ENCODE results near the gene PLOD2.

Gene PLOD2

GRCh38 chr3:146139586-146140110 lies 21.3 kb downstream of the PLOD2 start:
- Mint-ChIP-seq H3K36me3 (no peaks in the 10 kb centered on the region), H3K9me3 (no peaks in the 10 kb centered on the region), H3K4me1 (no peaks in the 10 kb centered on the region), H3K27ac (no peak overlapping the region), H3K27me3 (peaks cover 1% of the 10 kb centered on the region), H3K4me3 (no peak overlapping the region)
- DNase-seq (ENCODE audit: low spot score in 2 of 2) (no peak), ATAC-seq (ENCODE audit: low read depth) (no peak)

GRCh38 chr3:146138902-146139301 lies 22.1 kb downstream of the PLOD2 start:
- no peaks in the 10 kb centered on the region for H3K9me3 Mint-ChIP-seq
- no peaks in the 10 kb centered on the region for H3K36me3 Mint-ChIP-seq
- ATAC-seq (ENCODE audit: low read depth) (no peak), DNase-seq (ENCODE audit: low spot score in 2 of 2) (no peak)
- H3K27me3 Mint-ChIP-seq: peaks cover 1% of the 10 kb centered on the region
- no peak overlapping the region for H3K27ac Mint-ChIP-seq
- no peak overlapping the region for H3K4me3 Mint-ChIP-seq
- no peaks in the 10 kb centered on the region for H3K4me1 Mint-ChIP-seq

GRCh38 chr3:146136647-146137046 lies 24.3 kb downstream of the PLOD2 start:
- Mint-ChIP-seq H3K27ac (no peak overlapping the region), H3K27me3 (no peaks in the 10 kb centered on the region), H3K4me3 (no peak overlapping the region), H3K36me3 (no peaks in the 10 kb centered on the region), H3K4me1 (no peaks in the 10 kb centered on the region), H3K9me3 (no peaks in the 10 kb centered on the region)
- ATAC-seq (ENCODE audit: low read depth) (no peak), DNase-seq (ENCODE audit: low spot score in 2 of 2) (no peak)

- DNase-seq (ENCODE audit: low spot score in 2 of 2) (no peak), ATAC-seq (ENCODE audit: low read depth) (no peak)
- Mint-ChIP-seq H3K36me3 (no peaks in the 10 kb centered on the region), H3K9me3 (no peaks in the 10 kb centered on the region), H3K4me1 (no peaks in the 10 kb centered on the region), H3K4me3 (no peak overlapping the region), H3K27ac (no peak overlapping the region), H3K27me3 (no peaks in the 10 kb centered on the region)
These were observed 26.5 kb downstream of the PLOD2 start for GRCh38 chr3:146134348-146135117.

- no peak for DNase-seq (ENCODE audit: low spot score in 2 of 2)
- H3K36me3 Mint-ChIP-seq: no peaks in the 10 kb centered on the region
- no peaks in the 10 kb centered on the region for H3K4me1 Mint-ChIP-seq
- H3K4me3 Mint-ChIP-seq: no peak overlapping the region
- no peaks in the 10 kb centered on the region for H3K27me3 Mint-ChIP-seq
- no peak overlapping the region for H3K27ac Mint-ChIP-seq
- ATAC-seq (ENCODE audit: low read depth): no peak
- no peaks in the 10 kb centered on the region for H3K9me3 Mint-ChIP-seq
These were observed 27.5 kb downstream of the PLOD2 start for GRCh38 chr3:146133441-146133840.

- H3K9me3 Mint-ChIP-seq: no peaks in the 10 kb centered on the region
These were observed 29.2 kb downstream of the PLOD2 start for GRCh38 chr3:146131616-146132410.

GRCh38 chr3:146130881-146131371 lies 30.1 kb downstream of the PLOD2 start:
- DNase-seq (ENCODE audit: low spot score in 2 of 2) (no peak), ATAC-seq (ENCODE audit: low read depth) (no peak)
- Mint-ChIP-seq H3K9me3 (no peaks in the 10 kb centered on the region), H3K4me1 (no peaks in the 10 kb centered on the region), H3K36me3 (no peaks in the 10 kb centered on the region), H3K27me3 (no peaks in the 10 kb centered on the region), H3K27ac (no peak overlapping the region), H3K4me3 (no peak overlapping the region)

More at GRCh38 chr3:146131616-146132410, 29.2 kb downstream of the PLOD2 start:
- Mint-ChIP-seq H3K36me3 (no peaks in the 10 kb centered on the region), H3K4me1 (no peaks in the 10 kb centered on the region), H3K27me3 (no peaks in the 10 kb centered on the region), H3K4me3 (no peak overlapping the region), H3K27ac (no peak overlapping the region)
- DNase-seq (ENCODE audit: low spot score in 2 of 2) (no peak), ATAC-seq (ENCODE audit: low read depth) (no peak)

GRCh38 chr3:146129750-146130149 lies 31.2 kb downstream of the PLOD2 start:
- Mint-ChIP-seq H3K27me3 (no peaks in the 10 kb centered on the region), H3K9me3 (no peaks in the 10 kb centered on the region), H3K27ac (no peak overlapping the region), H3K36me3 (no peaks in the 10 kb centered on the region), H3K4me3 (no peak overlapping the region), H3K4me1 (no peaks in the 10 kb centered on the region)
- ATAC-seq (ENCODE audit: low read depth) (no peak), DNase-seq (ENCODE audit: low spot score in 2 of 2) (no peak)

- H3K36me3 Mint-ChIP-seq: no peaks in the 10 kb centered on the region
- no peaks in the 10 kb centered on the region for H3K27me3 Mint-ChIP-seq
- no peak overlapping the region for H3K27ac Mint-ChIP-seq
- no peaks in the 10 kb centered on the region for H3K4me1 Mint-ChIP-seq
- no peak for ATAC-seq (ENCODE audit: low read depth)
- DNase-seq (ENCODE audit: low spot score in 2 of 2): no peak
- H3K9me3 Mint-ChIP-seq: no peaks in the 10 kb centered on the region
- H3K4me3 Mint-ChIP-seq: no peak overlapping the region
These were observed 32.0 kb downstream of the PLOD2 start for GRCh38 chr3:146128939-146129338.

GRCh38 chr3:146128179-146128578 lies 32.8 kb downstream of the PLOD2 start:
- Mint-ChIP-seq H3K27ac (no peak overlapping the region), H3K27me3 (no peaks in the 10 kb centered on the region), H3K4me1 (no peaks in the 10 kb centered on the region), H3K4me3 (no peak overlapping the region), H3K9me3 (no peaks in the 10 kb centered on the region), H3K36me3 (no peaks in the 10 kb centered on the region)
- DNase-seq (ENCODE audit: low spot score in 2 of 2) (no peak), ATAC-seq (ENCODE audit: low read depth) (no peak)

GRCh38 chr3:146125951-146126350 lies 35.0 kb downstream of the PLOD2 start:
- H3K27ac Mint-ChIP-seq: no peak overlapping the region

GRCh38 chr3:146124126-146124801 lies 36.7 kb downstream of the PLOD2 start:
- Mint-ChIP-seq H3K4me1 (no peaks in the 10 kb centered on the region), H3K27ac (no peak overlapping the region), H3K4me3 (no peak overlapping the region), H3K9me3 (no peaks in the 10 kb centered on the region), H3K27me3 (no peaks in the 10 kb centered on the region), H3K36me3 (no peaks in the 10 kb centered on the region)
- ATAC-seq (ENCODE audit: low read depth) (no peak), DNase-seq (ENCODE audit: low spot score in 2 of 2) (no peak)

More at GRCh38 chr3:146125951-146126350, 35.0 kb downstream of the PLOD2 start:
- ATAC-seq (ENCODE audit: low read depth) (no peak), DNase-seq (ENCODE audit: low spot score in 2 of 2) (no peak)
- no peaks in the 10 kb centered on the region for H3K9me3 Mint-ChIP-seq
- no peaks in the 10 kb centered on the region for H3K27me3 Mint-ChIP-seq
- H3K4me3 Mint-ChIP-seq: no peak overlapping the region
- H3K36me3 Mint-ChIP-seq: no peaks in the 10 kb centered on the region
- H3K4me1 Mint-ChIP-seq: no peaks in the 10 kb centered on the region

GRCh38 chr3:146117406-146118285 lies 43.3 kb downstream of the PLOD2 start:
- Mint-ChIP-seq H3K27me3 (no peaks in the 10 kb centered on the region), H3K27ac (no peak overlapping the region), H3K4me1 (no peaks in the 10 kb centered on the region), H3K9me3 (peaks cover 10% of the 10 kb centered on the region), H3K36me3 (no peaks in the 10 kb centered on the region), H3K4me3 (no peak overlapping the region)
- ATAC-seq (ENCODE audit: low read depth) (no peak), DNase-seq (ENCODE audit: low spot score in 2 of 2) (no peak)
